Stimulated activated CD8-positive, alpha-beta memory T cell treated with anti-CD3 and anti-CD28 coated beads, Interleukin-15, amount 100 ng/mL, for 24 hours (primary cell): ENCODE results near the gene C12orf75.
"Not testable (repeated sequence)": the region's sequence is repeated elsewhere in the genome, so short reads cannot be mapped to it uniquely, and the experiment has no call there.

Experiments
- DNase-seq: peaks from one replicate; pipeline ENCODE4 v3.0.0-alpha.2; 2020; ENCODE audit warnings: low read depth

The C12orf75 gene

DNA sequence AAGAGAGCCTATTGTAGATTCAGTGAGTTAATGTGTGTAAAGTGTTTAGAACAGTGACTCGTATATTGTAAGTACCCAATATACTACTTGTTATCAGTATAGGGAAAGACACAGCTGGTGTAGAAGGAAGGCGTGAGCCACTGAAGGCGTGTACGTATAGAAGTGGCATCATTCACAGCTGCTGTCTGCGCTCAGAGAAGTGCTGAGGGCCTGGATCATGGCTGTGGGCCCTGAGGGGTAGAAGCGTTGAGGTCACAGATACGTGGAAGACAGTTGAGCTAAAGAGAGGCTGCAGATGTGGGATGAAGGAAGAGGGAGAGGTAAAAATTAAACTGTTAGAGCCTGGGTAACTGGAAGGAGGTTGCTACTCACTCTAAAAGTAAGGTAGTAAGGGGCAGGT lies 5.9 kb downstream of the C12orf75 start:
- no peak for DNase-seq

DNA sequence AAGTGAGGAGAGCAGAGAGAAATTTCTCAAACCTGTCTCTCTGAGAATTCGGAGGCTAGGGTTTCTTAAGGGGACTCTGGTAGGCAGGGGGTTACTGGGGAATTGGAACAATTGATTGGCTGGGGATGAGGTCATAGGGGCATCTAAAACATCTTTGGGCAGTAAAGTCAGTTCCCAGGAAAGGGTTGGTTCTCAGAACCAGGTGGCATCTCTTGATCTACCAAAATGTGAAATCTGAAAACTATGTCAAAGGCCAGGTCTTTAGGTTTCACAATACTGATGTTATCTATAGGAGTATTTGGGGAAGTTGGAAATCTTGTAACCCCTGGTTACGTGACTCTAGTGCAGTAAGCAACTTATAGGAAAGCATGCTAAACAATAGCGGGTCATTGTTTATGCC lies 6.9 kb downstream of the C12orf75 start:
- no peak for DNase-seq

DNA sequence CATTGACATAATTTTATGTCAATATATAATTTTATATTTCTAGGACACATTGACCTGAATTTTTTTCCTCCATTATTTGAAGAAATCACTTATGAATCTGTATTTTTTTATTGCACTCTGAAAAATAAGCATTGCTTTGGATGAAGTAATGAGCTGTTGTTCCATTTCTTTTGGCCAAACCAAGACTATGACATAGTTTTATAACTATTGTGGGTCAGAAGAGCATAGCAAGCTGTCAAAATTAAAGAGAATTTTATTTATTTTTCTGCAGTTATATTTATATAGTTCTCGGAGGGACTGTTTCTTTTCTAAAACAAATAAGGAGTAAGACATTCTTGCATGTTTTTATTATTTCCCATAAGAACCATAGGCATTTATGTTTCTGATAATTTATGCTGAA lies 8.5 kb downstream of the C12orf75 start:
- no peak for DNase-seq

DNA sequence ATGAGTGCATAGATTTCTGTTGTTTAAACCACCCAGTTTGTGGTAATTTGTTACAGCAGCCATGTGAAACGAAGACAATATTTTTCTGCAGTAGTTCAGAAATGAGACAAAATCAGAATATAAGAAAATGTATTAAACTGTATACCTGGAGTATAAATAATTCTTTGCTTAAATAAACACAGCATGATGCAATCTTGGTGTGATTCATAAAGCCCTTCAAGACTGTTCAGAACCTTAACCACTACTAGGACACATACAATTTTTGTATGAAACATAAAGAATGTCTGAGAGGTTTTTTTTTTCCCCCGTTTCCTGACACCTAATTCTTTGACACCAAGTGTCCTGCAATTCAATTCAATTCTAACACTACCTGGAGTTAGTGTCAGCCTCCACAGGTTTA lies 10.5 kb downstream of the C12orf75 start:
- DNase-seq: no peak

DNA sequence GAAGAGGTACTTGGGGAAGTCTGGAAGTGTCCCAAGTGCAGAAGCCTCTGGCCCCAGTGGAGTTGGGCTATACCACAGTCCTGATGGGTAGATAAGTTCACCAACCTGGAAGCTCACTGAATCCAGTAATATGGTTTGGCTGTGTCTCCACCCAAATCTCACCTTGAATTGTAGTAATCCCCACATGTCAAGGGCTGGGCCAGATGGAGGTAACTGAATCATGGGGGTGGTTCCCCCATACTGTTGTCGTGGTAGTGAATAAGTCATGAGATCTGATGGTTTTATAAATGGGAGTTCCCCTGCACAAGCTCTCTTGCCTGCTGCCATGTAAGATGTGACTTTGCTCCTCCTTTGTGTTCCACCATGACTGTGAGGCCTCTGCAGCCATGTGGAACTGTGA lies 11.1 kb downstream of the C12orf75 start:
- DNase-seq: not testable (repeated sequence)

DNA sequence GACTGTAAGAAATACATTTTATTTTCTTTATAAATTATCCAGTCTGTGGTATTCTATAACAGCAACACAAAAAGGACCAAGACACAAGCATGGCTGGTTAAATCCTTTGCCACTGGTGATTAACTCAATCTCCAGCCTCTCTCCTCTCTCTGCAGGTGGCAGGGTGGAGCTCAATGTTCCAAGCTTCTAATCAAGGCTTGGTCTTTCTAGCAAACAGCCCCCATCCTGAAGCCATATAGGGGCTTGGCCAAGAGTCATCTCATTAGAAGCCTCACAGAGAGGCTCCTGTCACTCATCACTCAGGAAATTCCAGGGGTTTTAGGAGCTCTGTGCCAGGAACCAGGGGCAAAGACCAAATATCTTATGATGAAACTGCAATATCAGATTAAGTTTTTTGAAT lies 12.0 kb downstream of the C12orf75 start:
- no peak for DNase-seq

DNA sequence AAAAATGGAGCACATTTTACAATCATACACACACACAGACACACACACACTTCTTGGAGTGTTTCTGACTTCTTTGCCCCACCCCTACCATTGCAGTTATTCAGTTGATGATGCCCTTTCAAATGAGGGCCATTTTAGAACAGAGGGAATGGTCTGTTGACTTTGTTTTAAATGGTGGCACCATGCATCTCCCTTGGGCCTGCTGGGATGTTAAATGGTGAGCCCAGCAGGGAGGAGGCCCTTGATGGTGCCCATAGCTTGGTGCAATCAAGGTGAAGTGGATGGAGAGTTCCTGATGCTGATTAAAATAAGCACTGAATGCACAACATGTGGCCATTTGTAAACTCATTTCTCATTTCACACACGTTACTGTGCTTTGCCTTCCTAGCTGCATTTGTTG lies 13.3 kb downstream of the C12orf75 start:
- no peak for DNase-seq

DNA sequence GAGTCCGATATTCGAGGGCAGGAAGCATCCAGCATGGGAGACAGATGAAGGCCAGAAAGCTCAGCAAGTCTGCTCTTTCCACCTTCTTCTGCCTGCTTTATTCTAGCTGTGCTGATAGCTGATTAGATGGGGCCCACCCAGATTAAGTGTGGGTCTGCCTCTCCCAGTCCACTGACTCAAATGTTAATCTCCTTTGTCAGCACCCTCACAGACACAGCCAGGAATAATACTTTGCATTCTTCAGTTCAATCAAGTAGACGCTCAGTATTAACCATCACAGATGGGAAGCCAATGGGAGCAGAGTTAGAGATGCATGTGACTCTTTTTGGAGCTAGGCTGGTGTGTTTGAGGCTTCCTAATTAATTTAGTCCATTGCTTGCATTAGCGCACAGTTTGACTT lies 17.0 kb downstream of the C12orf75 start:
- no peak for DNase-seq

DNA sequence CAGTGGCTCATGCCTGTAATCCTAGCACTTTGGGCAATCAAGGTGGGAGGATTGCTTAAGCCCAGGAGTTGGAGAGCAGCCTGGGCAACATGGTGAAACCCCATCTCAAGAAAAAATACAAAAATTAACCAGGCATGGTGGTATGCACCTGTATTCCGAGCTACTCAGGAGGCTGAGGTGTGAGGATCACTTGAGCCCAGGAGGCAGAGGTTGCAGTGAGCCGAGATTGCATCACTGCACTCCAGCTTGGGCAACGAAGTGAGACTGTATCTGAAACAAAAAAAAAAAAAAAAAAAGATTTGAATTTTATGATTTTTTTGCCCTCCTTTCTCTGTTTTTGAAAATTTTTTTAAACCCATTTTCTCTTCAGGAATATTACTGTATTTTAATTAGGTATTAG lies 17.7 kb downstream of the C12orf75 start:
- no peak for DNase-seq

DNA sequence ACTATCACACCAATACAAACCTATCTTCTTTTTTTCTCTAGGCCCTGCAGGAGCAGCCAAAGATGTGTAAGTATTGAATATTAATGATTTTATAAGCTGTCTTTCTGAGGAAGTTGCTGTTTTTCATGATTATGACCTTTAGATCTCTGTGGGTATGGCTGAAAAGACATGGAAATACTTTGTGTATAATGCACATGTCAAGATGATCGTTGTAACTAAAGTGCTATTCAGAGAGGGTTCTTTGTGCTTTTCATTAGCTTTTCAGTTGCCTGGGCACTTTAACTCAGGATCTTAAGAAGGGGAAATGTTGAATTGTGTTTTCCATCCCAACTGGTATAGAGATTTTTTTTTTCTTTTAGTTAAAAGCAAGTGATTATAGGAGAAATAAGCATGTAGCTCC lies 18.1 kb downstream of the C12orf75 start:
- DNase-seq: no peak

DNA sequence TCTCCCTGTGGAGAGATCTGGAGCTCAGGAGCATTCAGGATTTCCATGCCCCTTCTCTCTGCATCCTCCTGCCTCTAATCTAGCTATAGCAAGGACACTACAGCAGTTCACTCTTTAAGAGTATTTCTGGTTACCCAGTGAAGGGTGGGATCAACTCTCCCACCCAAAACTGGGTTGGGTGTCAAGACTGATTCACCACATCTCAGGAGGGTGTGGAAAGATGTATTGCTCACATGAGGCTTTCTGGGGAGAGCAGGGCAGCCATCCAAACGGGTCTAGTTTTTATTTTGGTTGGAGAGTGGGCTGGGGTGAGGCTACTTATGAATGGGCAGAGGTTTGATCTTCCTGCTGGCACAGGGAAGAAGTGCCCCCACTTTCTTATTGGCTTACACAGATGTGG lies 18.6 kb downstream of the C12orf75 start:
- no peak for DNase-seq

DNA sequence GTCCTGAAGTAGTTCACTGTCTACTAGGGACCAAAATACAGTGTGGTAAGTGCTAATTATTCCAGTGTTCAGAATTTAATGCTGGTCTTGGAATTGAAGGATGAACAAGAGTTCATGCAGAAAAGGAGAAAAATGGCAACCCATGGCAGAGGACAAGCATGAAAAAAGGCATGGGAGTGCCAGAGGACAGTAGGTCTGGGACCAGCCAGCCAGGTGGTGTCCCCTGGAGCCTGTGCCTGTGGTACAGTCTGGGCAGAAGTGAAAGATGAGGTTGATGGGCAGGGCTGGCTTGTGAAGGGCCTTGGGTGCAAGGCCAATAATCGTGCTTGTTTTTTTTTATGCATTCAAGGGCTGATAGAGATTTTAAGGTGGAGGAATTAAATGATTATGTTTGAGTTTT lies 21.0 kb downstream of the C12orf75 start:
- no peak for DNase-seq

DNA sequence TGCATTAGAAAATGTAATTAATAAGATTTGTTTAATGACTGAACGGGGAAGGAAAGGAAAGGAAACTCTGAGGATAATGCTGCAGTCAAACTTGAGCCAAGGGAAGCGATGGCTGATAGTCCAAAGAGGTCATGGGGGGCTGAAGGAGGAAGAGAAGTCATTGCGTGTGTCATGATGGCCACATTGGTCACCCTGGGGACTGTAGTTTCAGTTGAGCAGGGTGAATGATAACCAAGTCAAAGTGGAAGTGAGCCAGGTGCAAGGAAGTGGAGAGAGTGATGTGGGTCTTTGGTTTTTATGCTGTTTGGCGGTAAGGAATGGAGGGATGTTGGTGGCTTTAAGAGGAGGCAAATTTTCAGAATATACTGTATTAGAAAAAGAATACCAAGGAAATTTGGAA lies 21.6 kb downstream of the C12orf75 start:
- no peak for DNase-seq

DNA sequence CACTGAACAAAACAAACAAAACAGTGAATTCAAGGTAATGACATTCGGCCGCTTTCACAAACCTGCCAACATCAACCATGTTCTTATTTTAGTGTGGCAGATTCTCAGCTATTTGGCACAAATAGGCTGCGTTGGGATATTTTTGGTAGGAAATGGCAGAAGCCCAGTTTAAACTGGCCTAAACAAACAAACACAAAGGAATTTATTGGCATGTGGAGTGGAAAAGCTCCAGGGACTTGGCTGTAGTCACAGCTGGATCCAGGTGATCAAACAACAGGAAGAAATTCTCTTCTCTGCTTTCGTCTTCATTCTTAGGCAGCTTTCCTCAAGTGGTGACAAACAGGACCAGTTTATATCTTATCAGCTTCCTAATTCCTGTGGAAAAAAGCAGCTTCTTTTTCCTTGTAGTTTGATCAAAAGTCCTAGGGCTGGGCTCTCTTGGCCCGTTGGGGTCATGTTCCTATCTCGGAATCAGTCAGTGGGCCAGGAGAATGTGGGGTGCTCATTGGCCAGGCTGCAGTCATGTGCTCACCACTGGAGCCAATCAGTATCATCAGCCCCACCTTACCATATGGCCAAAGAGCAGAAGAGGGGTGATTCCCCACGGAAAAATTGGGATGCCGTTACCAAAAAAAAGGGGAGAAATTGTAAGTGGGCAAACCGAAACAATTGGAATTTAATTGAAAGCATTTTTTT lies 22.6 kb downstream of the C12orf75 start:
- no peak for DNase-seq

DNA sequence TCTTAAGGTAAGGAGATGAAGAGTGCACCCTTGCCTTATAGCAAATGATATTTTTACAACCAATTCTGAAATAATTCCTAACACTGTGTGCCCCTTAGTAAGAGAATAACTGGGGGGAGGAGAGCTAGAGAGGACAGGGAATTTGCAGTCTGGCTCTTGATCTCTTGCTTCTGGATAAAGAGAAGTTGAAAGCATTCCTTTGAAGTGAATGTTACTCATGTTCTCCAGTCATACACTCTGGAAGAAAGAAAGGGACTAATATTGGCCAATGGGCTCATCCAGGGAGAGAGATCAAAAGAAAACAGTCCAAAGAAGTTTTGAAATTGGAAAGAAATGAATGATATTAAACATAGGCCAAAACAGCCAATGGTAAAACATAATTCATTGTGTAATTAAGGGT lies 25.3 kb downstream of the C12orf75 start:
- DNase-seq: no peak

DNA sequence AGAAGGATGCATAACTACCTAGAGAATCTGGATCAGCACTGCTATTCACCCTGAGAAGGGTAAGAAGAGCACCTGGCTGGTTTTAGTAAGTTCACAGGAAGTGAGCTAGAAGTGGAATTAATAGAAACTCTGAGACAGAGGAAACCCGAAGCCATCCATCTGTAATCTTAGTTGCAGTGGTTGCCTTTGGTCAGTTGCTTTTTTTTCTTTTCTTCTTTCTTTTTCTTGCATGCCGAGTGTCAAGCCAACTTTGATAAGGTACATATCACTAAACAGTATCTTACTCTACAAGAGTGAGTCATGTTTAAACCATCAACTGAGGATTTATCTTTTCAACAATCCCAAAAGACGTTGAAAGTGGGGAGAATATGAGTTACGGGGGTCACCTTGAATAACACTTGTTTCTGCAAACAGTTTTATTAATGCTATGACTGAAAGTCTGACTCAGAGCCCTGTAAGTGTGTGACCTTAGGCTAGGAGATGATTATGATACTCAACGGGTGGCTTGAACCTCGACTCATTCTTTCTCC lies 26.7 kb downstream of the C12orf75 start:
- DNase-seq: no peak

DNA sequence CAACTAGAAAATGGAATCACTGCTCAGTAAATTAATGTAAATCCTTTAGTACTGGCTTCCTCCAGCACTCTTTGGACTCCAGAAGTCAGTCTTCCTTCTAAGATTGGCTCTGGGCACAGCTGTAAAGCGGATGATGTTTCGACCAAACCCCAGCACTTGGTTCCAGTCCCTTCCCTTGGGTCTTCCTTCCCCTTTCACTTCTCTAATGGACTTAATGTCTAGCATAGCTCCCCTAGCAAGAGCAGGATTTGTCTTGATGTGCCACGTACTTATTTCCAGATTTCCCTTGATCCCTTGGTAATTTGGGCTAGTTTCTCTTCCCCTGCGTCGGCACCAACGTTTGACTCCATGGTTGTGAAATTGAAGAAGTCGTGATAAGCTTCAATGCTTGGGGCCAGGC lies 28.3 kb downstream of the C12orf75 start:
- no peak for DNase-seq

DNA sequence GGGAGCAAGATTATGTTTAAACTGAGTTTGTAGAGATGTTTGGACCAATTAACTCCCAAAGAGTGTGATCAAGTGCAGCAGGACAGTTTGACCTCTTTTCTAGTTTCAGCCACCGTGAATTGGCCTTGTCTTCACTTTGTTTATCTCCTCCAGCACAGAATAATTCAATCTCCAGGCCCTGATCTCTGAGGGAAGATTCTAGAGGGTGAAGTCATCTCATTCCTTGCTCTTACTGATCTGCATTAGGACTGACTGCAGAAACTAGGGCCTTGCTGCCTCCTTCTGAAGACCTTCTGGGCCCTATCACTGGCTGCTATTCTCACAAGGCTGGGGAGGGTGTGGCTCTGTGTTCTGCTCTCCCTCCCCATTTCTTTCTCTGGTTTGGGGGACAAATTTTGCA lies 29.4 kb downstream of the C12orf75 start:
- no peak for DNase-seq

DNA sequence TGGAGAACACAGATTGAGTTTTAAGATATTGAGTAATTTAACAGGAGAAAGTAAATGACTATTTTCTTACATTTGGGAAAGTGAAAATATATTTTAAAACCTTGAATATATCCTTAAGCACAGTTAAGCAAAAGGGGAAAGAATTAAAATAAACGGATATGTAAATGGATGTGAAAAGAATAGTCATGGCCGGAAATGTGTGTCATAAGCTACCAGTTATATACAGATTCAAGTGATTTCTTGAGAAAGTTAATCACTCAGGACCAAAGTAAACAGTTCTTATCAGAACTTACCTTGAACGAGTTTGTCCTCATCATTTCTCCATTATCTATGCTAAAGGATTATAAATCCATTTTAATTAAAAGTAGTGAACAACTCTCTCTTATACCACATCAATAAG lies 33.4 kb downstream of the C12orf75 start:
- DNase-seq: no peak

DNA sequence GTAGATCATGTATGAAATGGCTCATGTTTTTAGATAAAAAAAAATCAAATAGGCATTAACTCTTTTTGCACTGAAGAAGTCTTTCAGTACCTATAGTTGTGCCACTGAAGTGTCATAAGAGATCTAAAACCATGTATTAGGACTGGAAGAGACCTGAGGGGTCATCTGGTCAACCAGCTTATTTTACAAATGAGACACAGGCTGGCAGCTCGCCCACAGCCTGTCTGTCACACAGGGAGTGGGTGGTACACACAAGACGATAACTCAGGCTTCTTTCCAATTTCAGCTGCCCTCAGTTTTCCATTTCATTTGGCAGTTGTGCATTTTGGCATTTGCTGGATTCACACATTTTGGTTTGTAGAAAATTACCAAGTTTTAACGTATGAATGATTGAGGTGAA lies 34.7 kb downstream of the C12orf75 start:
- DNase-seq: no peak

DNA sequence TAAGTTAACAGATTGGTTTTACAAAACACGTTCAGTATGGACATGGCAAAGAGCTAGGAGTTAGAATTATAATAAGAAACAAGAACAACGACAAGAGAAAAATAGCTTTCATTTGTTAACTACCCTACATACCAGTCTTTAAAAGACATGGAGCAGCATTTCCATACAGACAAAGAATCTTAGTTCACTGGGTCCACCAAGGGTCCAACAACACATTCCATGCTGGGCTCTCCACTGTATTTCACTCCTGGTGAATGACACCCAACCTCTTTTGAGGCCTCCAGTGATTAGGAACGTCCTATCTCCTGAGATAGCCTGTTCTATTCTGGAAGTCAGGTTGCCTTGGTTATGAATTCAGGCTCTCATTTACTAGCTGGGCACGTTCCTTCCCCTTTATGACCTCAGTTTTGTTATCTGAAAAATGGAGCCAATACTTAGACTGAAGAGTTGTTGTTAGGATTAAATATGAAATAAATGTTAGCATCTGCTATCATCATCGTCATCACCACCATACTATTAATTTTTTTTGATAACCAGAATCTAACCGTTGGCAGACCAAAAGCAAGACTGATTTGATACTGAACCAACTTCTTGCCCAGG lies 37.7 kb downstream of the C12orf75 start:
- DNase-seq: no peak

DNA sequence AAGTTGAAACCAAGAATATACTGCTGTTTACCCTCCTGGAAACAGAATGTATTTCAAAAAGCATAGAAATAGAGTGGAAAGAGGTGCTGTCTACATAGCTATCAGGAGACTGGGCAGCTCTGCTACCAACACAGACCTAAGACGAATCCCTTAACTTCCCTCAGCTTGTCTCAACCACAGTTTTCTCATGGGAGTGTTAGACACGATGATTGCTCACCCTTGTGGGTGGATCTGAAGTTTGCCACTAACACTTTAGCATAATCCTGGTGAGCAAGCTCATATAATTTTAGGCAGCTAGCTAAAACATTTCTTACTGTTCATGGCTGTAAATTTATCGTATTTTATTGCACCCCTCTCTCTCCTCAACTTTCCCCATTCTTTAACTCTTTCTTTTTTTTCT lies 38.5 kb downstream of the C12orf75 start:
- DNase-seq: no peak

DNA sequence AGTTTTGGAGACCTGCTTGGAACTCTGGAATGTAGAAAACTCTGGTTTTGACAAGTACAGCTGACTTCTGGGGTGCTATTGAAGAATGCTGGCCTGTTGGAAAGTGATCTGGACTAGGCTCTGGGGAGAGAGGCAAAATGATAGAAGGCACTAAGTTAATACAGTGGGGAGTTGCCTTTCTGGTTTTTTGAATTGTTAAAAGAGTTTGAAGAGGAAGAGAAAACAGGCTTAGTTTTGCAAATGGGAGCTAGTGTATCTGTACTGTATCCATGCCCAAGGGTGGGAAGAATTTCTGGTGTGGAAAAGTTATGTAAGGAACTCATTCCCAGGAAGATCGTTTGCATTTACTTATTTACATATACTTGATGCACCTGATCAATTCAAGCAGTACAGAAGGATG lies 43.8 kb downstream of the C12orf75 start:
- no peak for DNase-seq

DNA sequence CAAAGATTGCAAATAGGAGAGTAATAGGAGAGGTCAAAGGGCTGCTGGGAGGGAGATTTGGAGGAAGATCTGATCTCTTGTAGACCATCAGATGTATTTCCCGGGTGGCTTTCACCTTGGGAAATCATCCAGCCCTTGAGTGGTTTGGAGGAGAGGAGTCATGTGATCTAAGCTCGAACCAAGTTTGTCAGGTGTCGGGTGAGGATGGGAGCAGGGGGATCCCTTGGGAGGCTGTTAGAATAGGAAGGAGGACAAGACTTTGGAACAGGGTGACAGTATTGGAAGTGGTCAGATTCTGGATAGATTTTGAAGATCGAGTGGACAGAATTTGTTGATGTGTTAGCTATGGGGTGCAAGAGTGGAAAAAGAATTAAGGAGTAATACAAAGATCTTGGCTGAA lies 46.6 kb downstream of the C12orf75 start:
- no peak for DNase-seq
